ENCODE measurements around the gene FOXL1.

FOXL1 gene

DNA sequence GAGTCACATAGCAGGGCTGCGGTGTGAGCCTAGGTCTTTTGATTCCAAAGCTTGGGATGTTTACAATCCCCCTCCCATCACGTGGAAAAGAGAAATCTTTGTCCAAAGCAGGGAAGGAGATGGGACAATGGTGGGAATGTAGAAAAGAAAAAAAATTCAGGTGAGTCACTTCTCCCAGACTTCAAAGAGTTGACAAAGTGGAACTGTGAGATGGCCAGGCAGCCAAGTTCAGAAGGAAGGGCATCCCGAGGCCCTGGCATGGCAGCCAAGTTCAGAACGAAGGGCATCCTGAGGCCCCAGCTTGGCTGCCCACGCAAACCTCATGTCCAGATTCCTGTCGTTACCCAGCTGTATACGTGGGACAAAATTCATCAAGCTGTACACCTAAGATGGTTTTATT, 47.5 kb downstream of the FOXL1 start:
- H3K27ac ChIP-seq, result no peak overlapping the region
- TF ChIP-seq, protein P1, sequence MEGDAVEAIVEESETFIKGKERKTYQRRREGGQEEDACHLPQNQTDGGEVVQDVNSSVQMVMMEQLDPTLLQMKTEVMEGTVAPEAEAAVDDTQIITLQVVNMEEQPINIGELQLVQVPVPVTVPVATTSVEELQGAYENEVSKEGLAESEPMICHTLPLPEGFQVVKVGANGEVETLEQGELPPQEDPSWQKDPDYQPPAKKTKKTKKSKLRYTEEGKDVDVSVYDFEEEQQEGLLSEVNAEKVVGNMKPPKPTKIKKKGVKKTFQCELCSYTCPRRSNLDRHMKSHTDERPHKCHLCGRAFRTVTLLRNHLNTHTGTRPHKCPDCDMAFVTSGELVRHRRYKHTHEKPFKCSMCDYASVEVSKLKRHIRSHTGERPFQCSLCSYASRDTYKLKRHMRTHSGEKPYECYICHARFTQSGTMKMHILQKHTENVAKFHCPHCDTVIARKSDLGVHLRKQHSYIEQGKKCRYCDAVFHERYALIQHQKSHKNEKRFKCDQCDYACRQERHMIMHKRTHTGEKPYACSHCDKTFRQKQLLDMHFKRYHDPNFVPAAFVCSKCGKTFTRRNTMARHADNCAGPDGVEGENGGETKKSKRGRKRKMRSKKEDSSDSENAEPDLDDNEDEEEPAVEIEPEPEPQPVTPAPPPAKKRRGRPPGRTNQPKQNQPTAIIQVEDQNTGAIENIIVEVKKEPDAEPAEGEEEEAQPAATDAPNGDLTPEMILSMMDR (conservative IDR thresholded peaks at IDR 0.05), result no peak

DNA sequence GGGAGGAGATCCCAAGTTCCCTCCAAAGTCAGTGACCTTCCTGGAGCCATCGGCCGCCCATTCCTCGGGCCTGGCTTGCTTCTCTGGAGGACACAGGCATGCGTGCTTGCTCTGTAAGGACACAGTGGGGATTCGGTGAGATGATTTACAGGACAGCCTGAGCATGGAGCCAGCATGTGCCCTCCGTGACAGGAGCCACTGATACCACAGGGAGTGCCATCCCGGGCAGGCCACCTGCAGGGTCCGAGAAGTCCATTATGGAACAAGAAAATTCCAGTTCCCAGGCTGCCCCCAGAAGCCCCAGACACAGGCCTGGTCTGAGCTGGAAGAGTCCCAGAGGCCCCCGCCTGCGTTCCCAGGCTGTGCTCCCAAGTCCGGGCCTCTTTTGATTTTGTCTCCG, 47.9 kb downstream of the FOXL1 start:
- H3K27ac ChIP-seq, result no peak overlapping the region
- TF ChIP-seq, protein P1 (conservative IDR thresholded peaks at IDR 0.05), result no peak

DNA sequence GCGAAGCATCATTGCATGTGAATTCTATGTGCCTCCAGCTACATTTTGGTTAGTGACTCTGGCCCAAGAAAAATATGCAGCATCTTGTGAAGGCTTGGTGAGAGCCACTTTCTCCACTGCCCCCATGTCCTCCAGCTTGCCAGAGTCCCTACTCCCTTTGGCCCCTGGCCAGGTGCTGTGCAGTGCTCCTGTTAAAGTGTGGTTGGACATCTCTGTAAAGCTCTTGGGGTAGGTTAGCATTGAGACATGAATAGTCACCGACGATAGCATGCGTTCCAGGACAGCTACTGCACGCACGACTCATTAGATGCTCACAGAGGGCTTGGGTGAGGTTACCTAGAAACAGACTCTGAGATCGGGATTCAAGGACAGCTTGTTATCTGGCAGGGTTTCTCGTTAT, 48.6 kb downstream of the FOXL1 start:
- no peak overlapping the region for H3K27ac ChIP-seq
- TF ChIP-seq, protein P1 (conservative IDR thresholded peaks at IDR 0.05), result no peak

DNA sequence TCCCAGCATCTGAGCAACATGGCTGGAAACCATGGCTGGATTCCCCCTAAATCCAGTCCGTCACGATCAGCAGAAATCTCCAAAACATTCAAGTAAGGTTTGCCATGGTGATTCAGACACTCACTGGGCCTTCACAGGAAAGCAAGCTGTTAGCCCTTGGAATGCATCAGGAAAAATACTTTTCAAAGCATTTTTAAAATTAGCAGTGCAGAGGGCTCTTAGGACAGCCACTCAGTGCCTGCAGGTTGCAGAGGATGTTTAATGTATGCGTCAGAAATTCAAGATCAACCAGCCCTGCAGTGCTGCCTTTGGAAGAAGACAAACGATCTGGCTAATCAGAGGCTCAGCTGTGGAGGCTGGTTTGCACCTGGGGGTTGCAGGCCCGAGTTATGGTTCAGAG, 50.3 kb downstream of the FOXL1 start:
- TF ChIP-seq, protein P1 (conservative IDR thresholded peaks at IDR 0.05), result no peak
- no peak overlapping the region for H3K27ac ChIP-seq

DNA sequence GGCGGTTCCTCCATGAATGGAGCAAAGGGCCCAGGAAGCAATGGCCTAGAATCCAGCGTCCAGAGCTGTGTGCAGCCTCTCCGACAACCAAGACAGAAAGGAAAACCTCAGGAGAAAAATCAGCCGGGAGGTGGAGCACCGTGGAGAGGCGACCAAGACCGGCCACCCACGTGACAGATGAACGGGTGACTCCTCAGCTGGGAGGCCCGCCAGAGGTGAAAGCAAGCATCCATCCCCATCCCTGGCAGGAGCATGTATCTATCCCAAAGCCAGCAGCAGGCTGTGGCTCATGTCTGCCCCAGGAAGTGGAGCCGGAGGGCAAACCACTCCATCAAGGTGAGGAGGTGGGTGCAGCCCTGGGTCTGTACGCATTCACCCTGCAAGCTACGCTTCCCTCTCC, 52.1 kb downstream of the FOXL1 start:
- TF ChIP-seq, protein P1 (conservative IDR thresholded peaks at IDR 0.05), result no peak
- H3K27ac ChIP-seq, result no peak overlapping the region

DNA sequence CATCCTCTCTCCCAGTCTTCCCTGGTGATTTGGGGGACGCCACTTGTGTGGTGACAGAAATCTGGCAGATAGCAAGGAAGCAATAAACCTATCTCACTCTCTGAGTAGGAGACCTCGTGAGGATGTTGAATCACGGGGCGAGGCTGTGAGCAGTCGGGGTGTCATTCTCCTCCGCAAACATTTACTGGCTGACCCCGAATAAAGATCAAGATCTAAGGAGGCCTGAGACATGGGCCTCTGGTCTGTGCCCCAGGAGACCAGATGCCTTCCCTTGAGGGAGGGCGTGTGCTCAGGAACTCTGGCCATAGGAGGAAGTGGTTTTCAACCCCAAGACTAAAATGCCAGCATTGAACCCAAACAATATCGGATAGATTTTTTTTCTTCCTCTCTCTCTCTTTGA, 53.1 kb downstream of the FOXL1 start:
- TF ChIP-seq, protein P1 (conservative IDR thresholded peaks at IDR 0.05), result no peak

More for the DNA sequence above, 53.1 kb downstream of the FOXL1 start:
- H3K27ac ChIP-seq, result no peak overlapping the region

Measured in VCaP (cell line).